Transverse colon (tissue), 4 donors: ENCODE data around the gene PREX1. TPM values are rescaled to one million over a fixed set of nuclear protein-coding genes. Genes with fewer than 3 reads are reported as not detected.

Source experiments
- DNase-seq: peaks from one replicate; pipeline ENCODE4 v3.0.0-alpha.2; 2019
- H3K27ac ChIP-seq, 4 donors: fragments of 200-600 bp; sonication (generic); 2 replicates each; pipeline ENCODE4 v1.5.1; 2016 to 2018; ENCODE audit warnings: inconsistent platforms in 4 of 4
- H3K27me3 ChIP-seq: fragments of 200-600 bp; sonication (generic); 2 replicates; pipeline ENCODE4 v1.5.1; 2017; ENCODE audit warnings: inconsistent platforms
- H3K36me3 ChIP-seq, 4 donors: fragments of 200-600 bp; sonication (generic); 2 replicates each; pipeline ENCODE4 v1.5.1; 2017 to 2019; ENCODE audit warnings: inconsistent platforms in 4 of 4
- H3K4me1 ChIP-seq, 4 donors: fragments of 200-600 bp; sonication (generic); 2 replicates each; pipeline ENCODE4 v1.5.1; 2017 to 2020; ENCODE audit warnings: inconsistent platforms in 4 of 4
- H3K4me3 ChIP-seq, 4 donors: fragments of 200-600 bp; sonication (generic); 1 replicate in 1 of 4; 2 replicates in 3 of 4; pipeline versions ENCODE4 v1.5.1 to v1.6.1; 2017 to 2019; ENCODE audit warnings: inconsistent platforms in 4 of 4
- H3K9me3 ChIP-seq, 2 donors: fragments of 200-600 bp; sonication (generic); 2 replicates each; pipeline ENCODE4 v1.5.1; 2017 to 2019; ENCODE audit warnings: inconsistent platforms in 2 of 2
- CTCF ChIP-seq, 5 experiments: fragments of 200-600 bp in 3 of 5; fragments of 450-650 bp in 2 of 5; sonication (generic) in 3 of 5; IDR thresholded peaks; 1 replicate in 2 of 5; 2 replicates in 3 of 5; pipeline ENCODE4 v1.5.1; 2016 to 2017; ENCODE audit warnings: antibody characterized with exemption in 5 of 5, inconsistent platforms in 3 of 5, mild to moderate bottlenecking in 2 of 5, moderate library complexity in 1 of 5
- EP300 ChIP-seq: sonication (generic); formaldehyde crosslinking; IDR thresholded peaks from one replicate; pipeline ENCODE4 v1.6.1; 2017; ENCODE audit warnings: antibody characterized with exemption, low read depth
- POLR2A ChIP-seq: fragments of 450-650 bp; IDR thresholded peaks from one replicate; pipeline ENCODE4 v1.6.1; 2016; ENCODE audit warnings: antibody characterized with exemption, mild to moderate bottlenecking, moderate library complexity
- POLR2AphosphoS5 ChIP-seq, 3 donors: sonication (generic); formaldehyde crosslinking; IDR thresholded peaks; one replicate each; pipeline ENCODE4 v1.6.1; 2016; ENCODE audit warnings: antibody characterized with exemption in 3 of 3
- WGBS, 2 donors: methylation state at CpG; one replicate each; pipeline ENCODE4 v1.1.5; 2018; ENCODE audit warnings: low coverage in 1 of 2; 5-methylcytosine and 5-hydroxymethylcytosine counted together
- in situ Hi-C, 4 donors: fragments of 200-750 bp; cut with MboI; loops; one replicate each; pipeline versions ENCODE4 v1.15.0 to v1.15.1; 2017; ENCODE audit warnings: low sequenced_read_pairs in 3 of 4, low pct_ligation_motif_present in 1 of 4, low pct_unique_long_range_greater_than_20kb in 1 of 4
- intact Hi-C: fragments of 100-400 bp; cut with DNase I; formaldehyde crosslinking; loops from one replicate; pipeline ENCODE4 v1.15.1; 2023; ENCODE audit warnings: low total_unique reads
- total RNA-seq, 4 donors: library from RNA; depleted of rRNA; stranded (reverse); fragments of >200 nt; gene quantifications; one replicate each; pipeline ENCODE4 v1.1.0, GENCODE V29; 2016

PREX1 gene
- total RNA-seq, 4 donors from 2014 or later = 10.9 to 29.9 (median 16.6) TPM

GRCh38 chr20:48658505-48658904 is 169.3 kb downstream of the PREX1 start:
- no peak for DNase-seq
- Histone ChIP-seq H3K4me3 (no peak overlapping the region), H3K36me3 (no peaks in the 10 kb centered on the region), H3K4me1 (no peaks in the 10 kb centered on the region), H3K27ac (no peak overlapping the region), H3K9me3 (no peaks in the 10 kb centered on the region), H3K27me3 (no peaks in the 10 kb centered on the region)
- 73 to 75% methylated on average over 3 to 8 of the region's 8 CpGs for WGBS, 2 donors
- in situ Hi-C loops = loop anchor here (5.0 to 10.0 kb wide), 3 partner anchors 236 to 249 kb away; no protein-coding TSS in a partner anchor
- TF ChIP-seq POLR2AphosphoS5 (IDR thresholded peaks at IDR 0.05) = no peak
- TF ChIP-seq EP300 = no peak
- no peak for TF ChIP-seq CTCF (IDR thresholded peaks at IDR 0.05)
- TF ChIP-seq POLR2A = no peak
- intact Hi-C loops = no loop called here

GRCh38 chr20:48658198-48658476 is 169.7 kb downstream of the PREX1 start:
- no peak overlapping the region for H3K27ac ChIP-seq
- TF ChIP-seq EP300 (no peak), CTCF (IDR thresholded peaks at IDR 0.05) (no peak), POLR2A (no peak), POLR2AphosphoS5 (IDR thresholded peaks at IDR 0.05) (no peak)
- DNase-seq = no peak
- intact Hi-C loops = no loop called here
- no peak overlapping the region for H3K4me3 ChIP-seq
- H3K27me3 ChIP-seq = no peaks in the 10 kb centered on the region
- in situ Hi-C loops = loop anchor here (5.0 to 10.0 kb wide), 3 partner anchors 237 to 249 kb away; no protein-coding TSS in a partner anchor
- H3K36me3 ChIP-seq = no peaks in the 10 kb centered on the region
- no peaks in the 10 kb centered on the region for H3K4me1 ChIP-seq
- 86% methylated on average over 9 of the region's 9 CpGs; no CpG with 5 or more reads in 1 of the 2 donors for WGBS, 2 donors
- H3K9me3 ChIP-seq = no peaks in the 10 kb centered on the region

- H3K4me3 ChIP-seq = no peak overlapping the region
- no peaks in the 10 kb centered on the region for H3K9me3 ChIP-seq
- no peaks in the 10 kb centered on the region for H3K4me1 ChIP-seq
- DNase-seq = peak; percentile 67
- H3K36me3 ChIP-seq = no peaks in the 10 kb centered on the region
- no peaks in the 10 kb centered on the region for H3K27me3 ChIP-seq
- in situ Hi-C loops = loop anchor here (5.0 to 10.0 kb wide), 3 partner anchors 237 to 250 kb away; no protein-coding TSS in a partner anchor
- no peak overlapping the region for H3K27ac ChIP-seq
- 63% methylated on average over 21 of the region's 21 CpGs; no CpG with 5 or more reads in 1 of the 2 donors for WGBS, 2 donors
- TF ChIP-seq EP300 (no peak), CTCF (IDR thresholded peaks at IDR 0.05) (peak; percentile 91 to 96 (median 94)), POLR2AphosphoS5 (IDR thresholded peaks at IDR 0.05) (no peak), POLR2A (no peak)
- intact Hi-C loops = loop anchor here (2.0 kb wide), 1 partner anchor 247 kb away; no protein-coding TSS in a partner anchor
These were observed 170.2 kb downstream of the PREX1 start for GRCh38 chr20:48657426-48658197.

- Histone ChIP-seq H3K27ac (no peak overlapping the region), H3K27me3 (no peaks in the 10 kb centered on the region), H3K36me3 (no peaks in the 10 kb centered on the region), H3K4me3 (no peak overlapping the region), H3K9me3 (no peaks in the 10 kb centered on the region), H3K4me1 (no peaks in the 10 kb centered on the region)
- in situ Hi-C loops = loop anchor here (5.0 to 10.0 kb wide), 3 partner anchors 238 to 251 kb away; no protein-coding TSS in a partner anchor
- WGBS, 2 donors = 89 to 100% methylated on average over 2 to 15 of the region's 15 CpGs
- intact Hi-C loops = loop anchor here (2.0 kb wide), 1 partner anchor 248 kb away; no protein-coding TSS in a partner anchor
- DNase-seq = no peak
- TF ChIP-seq POLR2AphosphoS5 (IDR thresholded peaks at IDR 0.05) = no peak
- no peak for TF ChIP-seq EP300
- TF ChIP-seq CTCF (IDR thresholded peaks at IDR 0.05) = no peak
- TF ChIP-seq POLR2A = no peak
These were observed 171.1 kb downstream of the PREX1 start for GRCh38 chr20:48656661-48657211.
